Bronchus fibroblast of lung (primary cell): ENCODE results near the gene EIF2D. TPM values are rescaled to one million over a fixed set of nuclear protein-coding genes. Genes with fewer than 3 reads are reported as not detected.

Source experiments
- total RNA-seq: library from RNA; depleted of rRNA; stranded (reverse); fragments of >200 nt; gene quantifications from 2 replicates; pipeline ENCODE4 v1.2.3, GENCODE V29; 2015

EIF2D gene
- total RNA-seq, result 49.4 and 52.3 TPM in 2 replicates

GRCh38 chr1:206612129-206612876 lies at the start of gene EIF2D:
TSS of gene EIF2D (minus strand) at chr1:206612465. CDS start at chr1:206612342, 123 bp downstream.

GRCh38 chr1:206635080-206635977 lies 23.1 kb upstream of the EIF2D start, which contains the start of gene DYRK3:
TSS of gene DYRK3 (plus strand) at chr1:206635536. CDS start at chr1:206635704, 168 bp downstream.

Other genes starting within 250 kb of the EIF2D start
- 10.3 and 10.9 TPM in 2 replicates for gene IKBKE, start 142.0 kb downstream of the EIF2D start, total RNA-seq
- gene RASSF5, start 104.9 kb downstream of the EIF2D start, total RNA-seq, result 0.50 and 0.89 TPM in 2 replicates
- 12.8 and 15.5 TPM in 2 replicates for gene DYRK3, start 23.1 kb upstream of the EIF2D start, total RNA-seq
- 39.5 and 45.9 TPM in 2 replicates for gene MAPKAPK2, start 72.4 kb upstream of the EIF2D start, total RNA-seq
- not detected in 2 replicates for gene IL19, start 158.3 kb upstream of the EIF2D start, total RNA-seq
- gene IL10, start 160.0 kb upstream of the EIF2D start, total RNA-seq, result not detected in 2 replicates